CD14-positive monocyte (primary cell): ENCODE measurements around the gene CKAP2L. TPM values are rescaled to one million over a fixed set of nuclear protein-coding genes. Genes with fewer than 3 reads are reported as not detected.

Source experiments
- DNase-seq, 3 donors: peaks; one replicate each; pipeline ENCODE4 v3.0.0-alpha.2; 2011 to 2022
- H2AFZ ChIP-seq: 2 replicates; pipeline ENCODE4 v1.6.0; 2012; ENCODE audit warnings: mild to moderate bottlenecking, low read depth, low read length, inconsistent platforms; ENCODE audit not compliant: insufficient read depth, poor library complexity, severe bottlenecking
- H3K27ac ChIP-seq, 2 donors: 1 replicate in 1 of 2; 2 replicates in 1 of 2; pipeline ENCODE4 v1.5.1; 2012 to 2013; ENCODE audit warnings: low read length in 2 of 2, control low read depth in 1 of 2, inconsistent platforms in 1 of 2, low read depth in 1 of 2, mild to moderate bottlenecking in 1 of 2
- H3K27me3 ChIP-seq, 2 donors: one replicate each; pipeline versions ENCODE4 v1.6.0 to v1.6.1; 2011 to 2013; ENCODE audit warnings: low read length in 2 of 2; ENCODE audit not compliant: control insufficient read depth in 2 of 2, insufficient read depth in 2 of 2
- H3K36me3 ChIP-seq, 2 donors: replicated peaks in 1 of 2; 1 replicate in 1 of 2; 2 replicates in 1 of 2; pipeline versions ENCODE4 v1.5.1 to v1.6.1; 2012 to 2013; ENCODE audit warnings: low read length in 2 of 2, control low read depth in 1 of 2, inconsistent platforms in 1 of 2, mild to moderate bottlenecking in 1 of 2; ENCODE audit not compliant: insufficient read depth in 2 of 2, control insufficient read depth in 1 of 2
- H3K4me1 ChIP-seq, 2 donors: 1 replicate in 1 of 2; 2 replicates in 1 of 2; pipeline versions ENCODE4 v1.5.1 to v1.6.1; 2012 to 2013; ENCODE audit warnings: low read length in 2 of 2, control low read depth in 1 of 2, inconsistent platforms in 1 of 2, mild to moderate bottlenecking in 1 of 2, moderate library complexity in 1 of 2; ENCODE audit not compliant: insufficient read depth in 2 of 2, control insufficient read depth in 1 of 2
- H3K4me2 ChIP-seq: replicated peaks from 2 replicates; pipeline ENCODE3; 2012; ENCODE audit warnings: low read length, moderate library complexity, mild to moderate bottlenecking; ENCODE audit not compliant: poor library complexity, severe bottlenecking; ENCODE audit errors: extremely low read depth
- H3K4me3 ChIP-seq, 3 experiments: fragments of 200-600 bp in 1 of 3; sonication (generic) in 1 of 3; replicated peaks in 1 of 3; 1 replicate in 2 of 3; 2 replicates in 1 of 3; pipeline ENCODE4 v1.5.1; 2011 to 2013; ENCODE audit warnings: low read length in 3 of 3, mild to moderate bottlenecking in 3 of 3, control low read depth in 2 of 3, low read depth in 2 of 3, inconsistent platforms in 1 of 3, moderate library complexity in 1 of 3
- H3K79me2 ChIP-seq: 2 replicates; pipeline ENCODE4 v1.6.0; 2012; ENCODE audit warnings: mild to moderate bottlenecking, control low read depth, inconsistent platforms, low read length, moderate library complexity; ENCODE audit not compliant: insufficient read depth
- H3K9ac ChIP-seq: 2 replicates; pipeline ENCODE4 v1.6.0; 2017; ENCODE audit warnings: low read length, mild to moderate bottlenecking; ENCODE audit not compliant: insufficient read depth, poor library complexity, severe bottlenecking
- H3K9me3 ChIP-seq, 2 donors: replicated peaks in 1 of 2; 1 replicate in 1 of 2; 2 replicates in 1 of 2; pipeline versions ENCODE4 v1.5.1 to v1.6.1; 2012 to 2013; ENCODE audit warnings: low read length in 2 of 2, control low read depth in 1 of 2; ENCODE audit not compliant: control insufficient read depth in 1 of 2, insufficient read depth in 1 of 2
- H4K20me1 ChIP-seq: 2 replicates; pipeline ENCODE4 v1.6.0; 2012; ENCODE audit warnings: mild to moderate bottlenecking, low read length, control low read depth, moderate library complexity; ENCODE audit not compliant: insufficient read depth
- H3K27ac Mint-ChIP-seq, 7 donors: one replicate each; pipeline ENCODE4 v1.8.0; 2020; ENCODE audit warnings: mild to moderate bottlenecking in 7 of 7, mixed read lengths in 7 of 7, moderate library complexity in 6 of 7, inconsistent platforms in 2 of 7
- H3K27me3 Mint-ChIP-seq, 3 donors: one replicate each; pipeline ENCODE4 v1.8.0; 2021 to 2022; ENCODE audit warnings: low read depth in 3 of 3, mild to moderate bottlenecking in 3 of 3, mixed read lengths in 3 of 3, moderate library complexity in 3 of 3, inconsistent platforms in 1 of 3
- H3K36me3 Mint-ChIP-seq, 2 donors: one replicate each; pipeline ENCODE4 v1.8.0; 2020; ENCODE audit warnings: mixed read lengths in 2 of 2, inconsistent platforms in 1 of 2, mild to moderate bottlenecking in 1 of 2
- H3K4me1 Mint-ChIP-seq: one replicate; pipeline ENCODE4 v1.8.0; 2020; ENCODE audit warnings: mild to moderate bottlenecking, mixed read lengths
- H3K4me3 Mint-ChIP-seq, 2 donors: one replicate each; pipeline ENCODE4 v1.8.0; 2020; ENCODE audit warnings: mild to moderate bottlenecking in 2 of 2, mixed read lengths in 2 of 2, moderate library complexity in 1 of 2
- H3K9me3 Mint-ChIP-seq, 7 donors: one replicate each; pipeline ENCODE4 v1.8.0; 2020 to 2022; ENCODE audit warnings: mixed read lengths in 7 of 7, mild to moderate bottlenecking in 6 of 7, moderate library complexity in 6 of 7, inconsistent platforms in 2 of 7
- WGBS: methylation state at CpG from one replicate; pipeline ENCODE4 v1.1.5; 2013; ENCODE audit warnings: missing lambda C conversion rate; ENCODE audit not compliant: insufficient coverage; 5-methylcytosine and 5-hydroxymethylcytosine counted together
- intact Hi-C, 2 donors: fragments of 100-400 bp; cut with micrococcal nuclease; formaldehyde crosslinking; loops; one replicate each; pipeline versions ENCODE4 v1.15.0 to v1.15.1; 2023
- polyA minus RNA-seq: library from RNA; depleted of rRNA, polyadenylated mRNA; stranded (reverse); fragments of >200 nt; gene quantifications from 2 replicates; pipeline ENCODE4 v1.2.3, GENCODE V29; 2012
- polyA plus RNA-seq, 3 donors: library from polyadenylated mRNA; depleted of rRNA in 1 of 3; unstranded in 2 of 3; stranded (reverse) in 1 of 3; fragments of 300-500 nt in 2 of 3; fragments of >200 nt in 1 of 3; fragmentation: Illumina TruSeq in 2 of 3; gene quantifications; 1 replicate in 2 of 3; 2 replicates in 1 of 3; pipeline ENCODE4 v1.2.3, GENCODE V29; 2012 to 2021
- total RNA-seq, 12 experiments: library from RNA in 1 of 12; stranded (reverse) in 1 of 12; fragments of 120-200 nt in 1 of 12; gene quantifications; one replicate each; pipeline ENCODE4 v1.2.4 and lab custom pipeline; 2013 to 2026; ENCODE audit warnings: mixed read lengths in 6 of 12, inconsistent platforms in 1 of 12
- TF ChIP-seq, protein P1 (sequence below): fragments of 200-600 bp; IDR thresholded peaks from one replicate; pipeline ENCODE4 v1.8.0; 2022; ENCODE audit warnings: antibody characterized with exemption, mild to moderate bottlenecking

Gene CKAP2L, protein sequence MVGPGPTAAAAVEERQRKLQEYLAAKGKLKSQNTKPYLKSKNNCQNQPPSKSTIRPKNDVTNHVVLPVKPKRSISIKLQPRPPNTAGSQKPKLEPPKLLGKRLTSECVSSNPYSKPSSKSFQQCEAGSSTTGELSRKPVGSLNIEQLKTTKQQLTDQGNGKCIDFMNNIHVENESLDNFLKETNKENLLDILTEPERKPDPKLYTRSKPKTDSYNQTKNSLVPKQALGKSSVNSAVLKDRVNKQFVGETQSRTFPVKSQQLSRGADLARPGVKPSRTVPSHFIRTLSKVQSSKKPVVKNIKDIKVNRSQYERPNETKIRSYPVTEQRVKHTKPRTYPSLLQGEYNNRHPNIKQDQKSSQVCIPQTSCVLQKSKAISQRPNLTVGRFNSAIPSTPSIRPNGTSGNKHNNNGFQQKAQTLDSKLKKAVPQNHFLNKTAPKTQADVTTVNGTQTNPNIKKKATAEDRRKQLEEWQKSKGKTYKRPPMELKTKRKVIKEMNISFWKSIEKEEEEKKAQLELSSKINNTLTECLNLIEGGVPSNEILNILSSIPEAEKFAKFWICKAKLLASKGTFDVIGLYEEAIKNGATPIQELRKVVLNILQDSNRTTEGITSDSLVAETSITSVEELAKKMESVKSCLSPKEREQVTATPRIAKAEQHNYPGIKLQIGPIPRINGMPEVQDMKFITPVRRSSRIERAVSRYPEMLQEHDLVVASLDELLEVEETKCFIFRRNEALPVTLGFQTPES
- total RNA-seq (2013): 0.04 TPM
- under 1 TPM in 2 of 3 donors, not detected in 1; 0.04 to 0.24 TPM for polyA plus RNA-seq
- polyA minus RNA-seq: 0.24 TPM in 1 of 2 replicates, not detected in the other
- 2.0 to 18.1 (median 4.4) reads per million in 11 experiments for total RNA-seq (lab: John Stamatoyannopoulos, UW)

DNA sequence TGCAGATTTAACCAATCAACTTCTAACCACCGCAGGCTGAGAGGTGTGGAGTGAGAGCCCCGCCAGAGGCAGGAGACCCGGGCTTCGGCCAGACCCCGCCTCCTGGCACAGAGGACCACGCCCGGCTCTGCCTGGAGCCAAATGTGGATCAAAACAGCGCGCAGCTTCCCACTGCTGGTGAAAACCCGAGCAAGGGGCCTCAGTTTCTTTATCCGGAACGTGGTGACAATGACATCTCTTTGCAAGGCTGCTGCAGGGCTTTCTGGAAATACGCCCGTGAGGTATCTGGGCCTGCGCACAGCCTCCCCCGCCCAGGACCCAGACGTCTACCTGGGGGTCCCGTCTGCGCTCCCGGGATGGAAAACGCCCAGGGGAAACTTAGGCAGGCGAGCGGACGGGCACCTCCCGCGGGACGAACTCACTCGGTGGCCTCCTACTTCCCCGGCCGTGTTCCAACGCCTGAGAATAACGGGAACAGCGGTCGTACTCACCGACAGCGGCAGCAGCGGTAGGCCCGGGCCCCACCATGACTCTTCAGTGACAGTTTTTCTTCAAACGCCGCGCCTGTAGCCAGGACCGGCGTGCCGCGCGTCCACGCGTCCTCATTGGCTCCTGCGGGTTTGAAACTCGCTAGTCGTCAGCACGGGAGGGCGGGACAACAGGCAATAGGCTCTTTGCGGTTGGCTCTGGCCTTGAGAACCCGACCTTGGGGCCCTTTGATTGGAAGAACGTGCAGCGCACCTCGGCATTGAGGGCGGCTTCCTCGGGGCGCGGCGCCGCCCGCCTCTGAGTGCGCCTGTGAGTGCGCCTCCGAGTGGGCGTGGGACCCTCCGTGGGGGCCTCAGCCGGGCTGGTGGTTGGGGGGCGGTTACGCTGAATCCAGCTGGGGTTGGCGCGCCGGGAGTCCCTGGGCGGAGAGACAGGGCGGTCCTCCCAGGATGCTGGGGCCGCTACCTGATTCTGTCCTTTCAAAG is at the start of gene CKAP2L:
CKAP2L (minus strand) TSS at position 539 of the 974 bp plus-strand sequence; CDS start at position 528, 11 bp downstream.
- peaks cover 0 to 3% (median 0%) of the 10 kb centered on the region in 3 donors for H3K27me3 Mint-ChIP-seq

More for the DNA sequence above, at the start of gene CKAP2L:
- Mint-ChIP-seq H3K4me1 (peaks cover 50% of the 10 kb centered on the region), H3K27ac (peak within 1 kb of the TSS; percentile 74 to 95 (median 89)), H3K36me3 (peaks cover 3 to 4% of the 10 kb centered on the region in 2 donors), H3K9me3 (peaks cover 0 to 2% (median 0%) of the 10 kb centered on the region in 7 donors), H3K4me3 (peak within 1 kb of the TSS; percentile 89 to 93)
- Histone ChIP-seq H3K79me2 (peaks cover 51% of the 10 kb centered on the region), H3K4me3 (peak within 1 kb of the TSS; percentile 58 to 90 (median 64)), H2AFZ (peak within 1 kb of the TSS; percentile 94), H3K9ac (peak within 1 kb of the TSS; percentile 66), H4K20me1 (no peaks in the 10 kb centered on the region), H3K4me1 (peaks cover 36 to 50% of the 10 kb centered on the region in 2 donors), H3K27me3 (no peaks in the 10 kb centered on the region), H3K36me3 (peaks cover 0 to 10% of the 10 kb centered on the region in 2 donors), H3K4me2 (peak within 1 kb of the TSS; percentile 97), H3K27ac (peak within 1 kb of the TSS in 1 of 2 donors; percentile 81), H3K9me3 (no peaks in the 10 kb centered on the region)
- DNase-seq: peak; percentile 94 to 97 (median 95)
- under 1% methylated on average over 65 of the region's 79 CpGs for WGBS
- TF ChIP-seq, protein P1, sequence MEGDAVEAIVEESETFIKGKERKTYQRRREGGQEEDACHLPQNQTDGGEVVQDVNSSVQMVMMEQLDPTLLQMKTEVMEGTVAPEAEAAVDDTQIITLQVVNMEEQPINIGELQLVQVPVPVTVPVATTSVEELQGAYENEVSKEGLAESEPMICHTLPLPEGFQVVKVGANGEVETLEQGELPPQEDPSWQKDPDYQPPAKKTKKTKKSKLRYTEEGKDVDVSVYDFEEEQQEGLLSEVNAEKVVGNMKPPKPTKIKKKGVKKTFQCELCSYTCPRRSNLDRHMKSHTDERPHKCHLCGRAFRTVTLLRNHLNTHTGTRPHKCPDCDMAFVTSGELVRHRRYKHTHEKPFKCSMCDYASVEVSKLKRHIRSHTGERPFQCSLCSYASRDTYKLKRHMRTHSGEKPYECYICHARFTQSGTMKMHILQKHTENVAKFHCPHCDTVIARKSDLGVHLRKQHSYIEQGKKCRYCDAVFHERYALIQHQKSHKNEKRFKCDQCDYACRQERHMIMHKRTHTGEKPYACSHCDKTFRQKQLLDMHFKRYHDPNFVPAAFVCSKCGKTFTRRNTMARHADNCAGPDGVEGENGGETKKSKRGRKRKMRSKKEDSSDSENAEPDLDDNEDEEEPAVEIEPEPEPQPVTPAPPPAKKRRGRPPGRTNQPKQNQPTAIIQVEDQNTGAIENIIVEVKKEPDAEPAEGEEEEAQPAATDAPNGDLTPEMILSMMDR: no peak
- intact Hi-C loops: loop anchor here (5.0 kb wide), 2 partner anchors 33 to 38 kb away; no protein-coding TSS in a partner anchor
